ENCODE data around the gene ZNF625.
"Not testable (repeated sequence)": the region's sequence is repeated elsewhere in the genome, so short reads cannot be mapped to it uniquely, and the experiment has no call there.

The ZNF625 gene

GRCh38 chr19:12139269-12139668 is 17.3 kb downstream of the ZNF625 start:
- no peak for DNase-seq (ENCODE audit: low read depth in 1 of 2, low spot score in 1 of 2)

DNA sequence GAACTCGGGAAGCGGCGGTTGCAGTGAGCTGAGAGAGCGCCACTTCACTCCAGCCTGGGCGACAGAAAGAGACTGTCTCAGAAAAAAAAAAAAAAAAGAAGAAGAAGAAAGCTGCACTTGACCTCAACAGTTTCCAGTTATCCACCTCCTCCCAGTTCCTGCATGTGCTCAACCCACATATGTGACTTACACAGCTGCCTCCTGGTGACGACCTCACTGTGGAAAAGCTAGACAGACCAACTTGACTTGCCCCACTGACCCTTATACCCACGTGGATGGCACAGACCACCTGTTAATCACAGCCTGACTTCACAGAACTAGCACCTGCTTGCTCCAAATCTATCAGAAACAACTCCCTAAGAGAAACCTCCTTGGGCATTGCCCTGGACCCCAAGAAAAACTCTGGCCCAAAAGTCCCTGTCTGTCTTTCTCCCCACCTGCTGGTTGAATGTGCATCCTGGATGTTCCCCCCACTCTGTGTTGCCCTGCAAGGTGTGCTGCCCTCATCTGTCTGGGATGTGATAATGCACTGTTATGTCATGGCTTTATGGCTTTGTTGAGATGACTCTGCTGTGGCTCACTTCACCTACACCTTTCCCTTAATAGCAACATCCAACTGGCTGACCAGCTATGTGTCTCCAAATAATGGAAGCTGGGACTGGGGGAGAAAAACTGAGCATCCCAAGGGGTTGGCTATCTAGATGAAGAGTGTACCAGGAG is 19.2 kb downstream of the ZNF625 start:
- DNase-seq (ENCODE audit: low read depth in 1 of 2, low spot score in 1 of 2): peak in 1 of 2 donors; percentile 21

DNA sequence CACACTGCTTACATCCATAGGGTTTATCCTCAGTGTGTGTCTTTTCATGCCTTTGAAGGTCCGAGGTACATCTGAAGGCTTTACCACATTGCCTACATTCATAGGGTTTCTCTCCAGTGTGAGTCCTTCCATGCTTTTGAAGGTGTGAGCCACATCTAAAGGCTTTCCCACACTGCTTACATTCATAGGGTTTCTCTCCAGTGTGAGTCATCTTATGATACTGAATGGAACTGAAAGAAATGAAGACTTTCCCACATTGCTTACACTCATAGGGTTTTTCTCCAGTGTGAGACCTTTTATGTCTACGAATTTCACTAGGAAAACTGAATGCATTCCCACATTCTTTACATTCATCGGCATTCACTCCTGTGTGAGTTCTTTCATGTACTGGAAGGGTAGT is 23.5 kb downstream of the ZNF625 start:
- DNase-seq (ENCODE audit: low read depth in 1 of 2, low spot score in 1 of 2): no peak

DNA sequence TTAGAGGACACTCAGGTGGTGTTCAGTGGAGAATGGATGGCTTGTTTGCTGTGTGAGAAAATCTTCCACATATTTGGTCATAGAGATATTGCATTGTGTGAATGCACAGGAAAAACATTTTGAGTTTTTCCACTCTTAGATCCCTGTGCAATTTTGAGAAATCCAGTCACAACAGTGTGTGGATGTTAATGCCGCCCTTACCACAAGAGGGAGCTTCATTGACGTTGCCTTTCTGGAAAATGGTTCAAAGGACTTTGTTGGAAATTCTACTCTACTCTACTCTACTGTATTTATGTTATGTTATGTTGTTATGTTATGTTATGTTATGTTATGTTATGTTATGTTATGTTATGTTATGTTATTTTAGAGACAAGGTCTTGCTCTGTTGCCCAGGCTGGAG is 29.8 kb downstream of the ZNF625 start:
- no peak for DNase-seq (ENCODE audit: low read depth in 1 of 2, low spot score in 1 of 2)

GRCh38 chr19:12117201-12117970 is 39.1 kb downstream of the ZNF625 start:
- DNase-seq (ENCODE audit: low read depth in 1 of 2, low spot score in 1 of 2): no peak

DNA sequence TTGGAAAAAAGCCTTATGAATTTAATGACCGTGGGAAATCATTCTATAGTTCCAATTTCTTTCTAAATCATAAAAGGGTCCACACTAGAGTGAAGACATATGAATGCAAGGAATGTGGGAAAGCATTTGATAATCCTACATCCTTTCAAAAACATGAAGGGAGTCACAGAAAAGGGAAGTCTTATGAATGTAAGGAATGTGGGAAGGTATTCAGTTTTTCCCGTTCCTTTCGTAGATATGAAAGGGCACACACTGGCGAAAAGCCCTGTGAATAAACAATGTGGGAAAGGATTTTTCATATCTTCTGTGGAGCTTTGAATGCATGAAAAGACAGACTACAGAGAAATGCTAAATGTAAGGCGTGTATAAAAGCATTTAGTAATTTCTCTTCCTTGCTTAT is 43.4 kb downstream of the ZNF625 start:
- DNase-seq (ENCODE audit: low read depth in 1 of 2, low spot score in 1 of 2): no peak

- DNase-seq (ENCODE audit: low read depth in 1 of 2, low spot score in 1 of 2): peak in 1 of 2 donors; percentile 27
Measured at GRCh38 chr19:12112701-12113100, 43.8 kb downstream of the ZNF625 start.

DNA sequence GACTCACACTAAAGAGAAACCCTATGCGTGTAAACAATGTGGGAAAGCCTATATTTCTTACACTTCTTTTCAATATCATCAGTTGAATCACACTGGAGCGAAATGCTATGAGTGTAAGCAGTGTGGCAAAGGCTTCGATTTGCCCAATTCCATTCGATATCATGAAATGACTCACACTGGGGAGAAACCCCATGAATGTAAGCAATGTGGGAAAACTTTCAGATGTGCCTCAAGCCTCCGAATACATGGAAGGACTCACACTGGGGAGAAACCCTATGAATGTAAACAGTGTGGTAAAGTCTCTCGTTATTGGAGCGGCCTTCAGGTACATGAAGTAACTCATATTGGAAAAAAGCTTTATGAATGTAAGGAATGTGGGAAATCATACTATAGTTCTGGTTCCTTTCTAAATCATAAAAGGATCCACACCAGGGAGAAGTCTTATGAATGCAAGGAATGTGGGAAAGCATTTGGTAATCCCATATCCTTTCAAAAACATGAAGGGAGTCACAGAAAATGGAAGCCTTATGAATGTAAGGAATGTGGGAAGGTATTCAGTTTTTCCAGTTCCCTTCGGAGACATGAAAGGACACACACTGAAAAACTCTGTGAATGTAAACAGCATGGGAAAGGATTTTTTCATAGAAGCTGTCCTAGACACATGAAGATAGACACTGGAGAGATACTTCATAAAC is 44.4 kb downstream of the ZNF625 start:
- DNase-seq (ENCODE audit: low read depth in 1 of 2, low spot score in 1 of 2): no peak

GRCh38 chr19:12111176-12111575 is 45.4 kb downstream of the ZNF625 start:
- DNase-seq (ENCODE audit: low read depth in 1 of 2, low spot score in 1 of 2): no peak

DNA sequence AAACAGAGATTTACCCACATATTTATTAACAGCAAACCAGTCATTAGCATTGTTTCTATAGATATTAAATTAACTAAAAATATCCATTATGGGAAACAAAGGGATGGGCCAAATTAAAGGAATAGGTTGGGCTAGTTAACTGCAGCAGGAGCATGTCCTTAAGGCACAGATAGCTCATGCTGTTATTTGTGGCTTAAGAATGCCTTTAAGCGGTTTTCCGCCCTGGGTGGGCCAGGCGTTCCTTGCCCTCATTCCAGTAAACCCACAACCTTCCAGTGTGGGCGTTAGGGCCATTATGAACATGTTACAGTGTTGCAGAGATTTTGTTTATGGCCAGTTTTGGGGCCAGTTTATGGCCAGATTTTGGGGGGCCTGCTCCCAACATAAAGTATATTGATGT is 52.6 kb downstream of the ZNF625 start:
- DNase-seq (ENCODE audit: low read depth in 1 of 2, low spot score in 1 of 2): not testable (repeated sequence)

DNA sequence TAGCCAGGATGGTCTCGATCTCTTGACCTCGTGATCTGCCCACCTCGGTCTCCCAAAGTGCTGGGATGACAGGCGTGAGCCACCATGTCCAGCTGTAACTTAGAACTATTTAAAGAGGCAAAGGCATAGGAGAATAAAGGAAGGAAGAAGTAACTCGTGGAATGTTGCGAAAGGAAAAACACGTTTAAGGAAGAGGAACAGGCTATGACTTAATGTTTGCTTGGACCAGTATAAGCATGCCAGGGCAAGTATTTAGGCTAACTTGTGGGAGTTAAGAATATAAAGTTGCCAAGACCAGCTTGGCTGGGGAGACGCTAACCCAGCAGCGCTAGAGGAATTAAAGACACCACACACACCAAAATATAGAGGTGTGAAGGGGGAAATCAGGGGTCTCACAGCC is 58.5 kb downstream of the ZNF625 start:
- DNase-seq (ENCODE audit: low read depth in 1 of 2, low spot score in 1 of 2): no peak

GRCh38 chr19:12095111-12095790 is 61.3 kb downstream of the ZNF625 start:
- DNase-seq (ENCODE audit: low read depth in 1 of 2, low spot score in 1 of 2): no peak
